ENCODE results near the gene RAD9A.

DNA sequence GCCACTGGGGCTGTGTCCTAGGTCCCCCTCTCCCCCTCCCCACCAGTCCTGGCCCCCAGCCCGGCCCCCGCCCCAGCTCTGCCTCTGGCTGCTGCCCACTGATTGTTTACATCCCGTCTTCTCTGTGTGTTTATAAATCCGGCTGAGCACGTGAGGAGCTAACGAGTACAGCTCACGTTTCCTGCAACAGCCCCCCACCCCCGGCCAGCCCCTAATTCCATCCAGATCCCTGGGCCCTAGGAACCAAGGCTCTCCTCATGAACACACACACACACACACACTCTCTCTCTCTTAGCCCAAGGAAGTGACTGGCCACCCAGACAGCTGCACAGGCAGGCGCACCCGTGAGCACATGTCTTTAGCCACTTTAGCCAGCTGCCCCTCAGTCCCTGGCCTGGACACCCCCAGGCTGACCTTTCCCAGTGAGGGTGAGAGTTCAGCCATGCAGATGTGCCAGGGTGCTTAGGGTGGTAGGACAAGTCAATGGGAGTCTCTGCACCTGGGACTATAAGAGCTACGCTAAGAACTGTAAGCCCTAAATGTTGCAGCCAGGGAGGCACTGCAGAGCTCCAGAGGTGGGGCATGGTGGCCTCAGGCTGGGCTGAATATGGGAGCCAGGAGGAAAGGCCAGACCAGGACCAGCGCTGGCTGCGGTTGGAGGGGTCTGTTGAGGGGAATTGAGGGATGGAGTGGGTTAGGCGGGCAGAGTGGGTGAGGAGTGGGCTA, 21.3 kb upstream of the RAD9A start:
- TF ChIP-seq, protein P1, sequence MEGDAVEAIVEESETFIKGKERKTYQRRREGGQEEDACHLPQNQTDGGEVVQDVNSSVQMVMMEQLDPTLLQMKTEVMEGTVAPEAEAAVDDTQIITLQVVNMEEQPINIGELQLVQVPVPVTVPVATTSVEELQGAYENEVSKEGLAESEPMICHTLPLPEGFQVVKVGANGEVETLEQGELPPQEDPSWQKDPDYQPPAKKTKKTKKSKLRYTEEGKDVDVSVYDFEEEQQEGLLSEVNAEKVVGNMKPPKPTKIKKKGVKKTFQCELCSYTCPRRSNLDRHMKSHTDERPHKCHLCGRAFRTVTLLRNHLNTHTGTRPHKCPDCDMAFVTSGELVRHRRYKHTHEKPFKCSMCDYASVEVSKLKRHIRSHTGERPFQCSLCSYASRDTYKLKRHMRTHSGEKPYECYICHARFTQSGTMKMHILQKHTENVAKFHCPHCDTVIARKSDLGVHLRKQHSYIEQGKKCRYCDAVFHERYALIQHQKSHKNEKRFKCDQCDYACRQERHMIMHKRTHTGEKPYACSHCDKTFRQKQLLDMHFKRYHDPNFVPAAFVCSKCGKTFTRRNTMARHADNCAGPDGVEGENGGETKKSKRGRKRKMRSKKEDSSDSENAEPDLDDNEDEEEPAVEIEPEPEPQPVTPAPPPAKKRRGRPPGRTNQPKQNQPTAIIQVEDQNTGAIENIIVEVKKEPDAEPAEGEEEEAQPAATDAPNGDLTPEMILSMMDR (IDR thresholded peaks at IDR 0.05; ENCODE audit: low read length): no peak
- no peak for TF ChIP-seq EZH2 (IDR thresholded peaks at IDR 0.05; ENCODE audit: borderline replicate concordance, low read length)

All from OCI-LY1 (cell line).